Muscle layer of duodenum (tissue), 2 donors: ENCODE measurements around the gene LZTS2.
"Not testable (repeated sequence)": the region's sequence is repeated elsewhere in the genome, so short reads cannot be mapped to it uniquely, and the experiment has no call there.

Source experiments
- H3K27ac ChIP-seq: one replicate; pipeline ENCODE4 v1.7.0; 2013; ENCODE audit warnings: mild to moderate bottlenecking, low read length
- H3K27me3 ChIP-seq: one replicate; pipeline ENCODE4 v1.7.0; 2013; ENCODE audit warnings: low read depth, mild to moderate bottlenecking, control low read depth, low read length
- H3K36me3 ChIP-seq, 2 donors: one replicate each; pipeline ENCODE4 v1.7.0; 2013; ENCODE audit warnings: low read length in 2 of 2, control low read depth in 1 of 2, mild to moderate bottlenecking in 1 of 2; ENCODE audit not compliant: insufficient read depth in 2 of 2, control insufficient read depth in 1 of 2
- H3K4me1 ChIP-seq, 2 donors: one replicate each; pipeline ENCODE4 v1.7.0; 2013; ENCODE audit warnings: low read length in 2 of 2, mild to moderate bottlenecking in 2 of 2, control low read depth in 1 of 2, moderate library complexity in 1 of 2; ENCODE audit not compliant: insufficient read depth in 2 of 2, control insufficient read depth in 1 of 2
- H3K4me3 ChIP-seq, 2 donors: one replicate each; pipeline ENCODE4 v1.7.0; 2013; ENCODE audit warnings: low read length in 2 of 2, low read depth in 1 of 2, mild to moderate bottlenecking in 1 of 2
- H3K9me3 ChIP-seq, 2 donors: one replicate each; pipeline ENCODE4 v1.7.0; 2013; ENCODE audit warnings: low read length in 2 of 2, control low read depth in 1 of 2, mild to moderate bottlenecking in 1 of 2; ENCODE audit not compliant: control insufficient read depth in 1 of 2
- donor health status: healthy.

LZTS2 gene

DNA sequence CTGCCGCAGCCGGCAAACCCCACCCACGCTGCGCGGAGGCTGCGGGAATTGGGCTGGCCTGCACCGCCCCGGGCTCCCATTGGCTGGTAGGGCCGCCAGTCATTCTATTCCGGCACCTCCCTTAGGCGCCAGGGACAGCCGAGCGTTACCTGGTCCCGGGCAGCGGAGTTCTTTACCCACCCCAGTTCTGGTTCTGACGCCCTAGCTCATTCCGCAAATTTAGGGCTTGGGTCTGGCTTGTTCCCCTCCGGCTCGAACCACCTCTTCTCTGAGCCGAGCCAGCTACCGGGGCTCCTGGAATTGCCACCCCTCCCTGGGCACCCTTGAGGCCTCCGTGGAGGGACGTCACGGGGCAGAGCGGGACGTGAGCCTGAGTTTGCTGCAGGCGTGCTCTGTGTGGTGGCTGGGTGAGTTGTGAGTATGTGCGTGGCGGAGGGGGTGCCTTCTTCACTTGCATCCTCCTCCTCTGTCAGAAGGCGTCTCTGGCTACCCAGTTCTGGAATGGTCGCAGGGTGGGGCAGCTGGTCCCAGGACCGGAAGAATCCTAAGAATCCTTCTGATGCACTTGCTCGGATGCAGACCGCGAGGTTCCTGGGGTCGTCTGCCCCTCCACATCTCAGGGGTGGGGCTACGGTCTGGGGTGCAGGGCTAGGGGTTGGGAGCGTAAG, 31.7 kb downstream of the LZTS2 start, which contains the start of the genes PDZD7 and SFXN3:
Gene PDZD7 (minus strand): TSS at position 2 of the 668 bp plus-strand sequence. CDS start 910 bp downstream, outside the sequence.
Gene SFXN3 (plus strand): TSS at position 107 of the 668 bp plus-strand sequence. CDS start 3,461 bp downstream, outside the sequence.
- Histone ChIP-seq H3K27ac (peak within 1 kb of the TSS; percentile 92), H3K27me3 (peaks cover 5% of the 10 kb centered on the region), H3K4me1 (peaks cover 0 to 18% of the 10 kb centered on the region in 2 donors)

GRCh38 chr10:101031796-101032636, 32.4 kb downstream of the LZTS2 start:
- peak overlapping the region; percentile 92 for H3K27ac ChIP-seq
- peak overlapping the region; percentile 85 to 88 for H3K4me3 ChIP-seq
- H3K27me3 ChIP-seq: peaks cover 5% of the 10 kb centered on the region
- no peaks in the 10 kb centered on the region for H3K9me3 ChIP-seq
- peaks cover 23 to 27% of the 10 kb centered on the region in 2 donors for H3K36me3 ChIP-seq
- peaks cover 0 to 18% of the 10 kb centered on the region in 2 donors for H3K4me1 ChIP-seq

More for the DNA sequence above, 31.7 kb downstream of the LZTS2 start, which contains the start of the genes PDZD7 and SFXN3:
- H3K4me3 ChIP-seq: peak within 1 kb of the TSS; percentile 85 to 88
- peaks cover 16 to 20% of the 10 kb centered on the region in 2 donors for H3K36me3 ChIP-seq
- H3K9me3 ChIP-seq: no peaks in the 10 kb centered on the region

DNA sequence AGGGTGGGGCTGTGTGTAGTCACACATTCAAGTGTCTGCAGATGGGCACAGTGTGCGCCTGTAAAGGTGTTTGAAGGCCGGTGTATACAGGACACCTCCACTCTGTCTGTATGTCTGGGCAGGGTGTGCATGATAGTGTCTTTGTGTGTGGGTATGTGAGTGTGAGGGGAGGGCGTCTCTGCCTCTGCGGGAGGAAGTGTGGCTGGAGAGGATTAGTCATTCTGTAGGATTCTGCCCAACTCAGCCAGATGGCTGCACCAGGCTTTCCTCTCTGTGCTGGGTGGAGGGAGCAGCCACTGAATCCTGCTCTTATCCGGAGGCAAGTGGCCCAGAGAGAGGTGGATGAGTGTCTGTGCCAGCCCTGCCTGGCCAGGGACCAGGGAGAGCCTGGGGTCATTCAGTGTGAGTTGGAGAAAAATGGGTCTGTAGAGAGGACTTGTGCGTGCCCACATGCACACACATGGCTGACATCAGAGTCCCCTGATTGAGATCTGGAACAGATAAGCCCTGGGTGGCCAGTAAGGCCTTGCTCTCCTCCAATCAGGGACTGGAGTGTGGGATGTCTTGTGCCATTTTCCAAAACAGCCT, 33.1 kb downstream of the LZTS2 start:
- peak overlapping the region; percentile 92 for H3K27ac ChIP-seq
- H3K4me1 ChIP-seq: peaks cover 0 to 18% of the 10 kb centered on the region in 2 donors
- peak overlapping the region; percentile 85 to 88 for H3K4me3 ChIP-seq
- peaks cover 5% of the 10 kb centered on the region for H3K27me3 ChIP-seq
- H3K9me3 ChIP-seq: no peaks in the 10 kb centered on the region
- H3K36me3 ChIP-seq: peaks cover 30 to 35% of the 10 kb centered on the region in 2 donors

DNA sequence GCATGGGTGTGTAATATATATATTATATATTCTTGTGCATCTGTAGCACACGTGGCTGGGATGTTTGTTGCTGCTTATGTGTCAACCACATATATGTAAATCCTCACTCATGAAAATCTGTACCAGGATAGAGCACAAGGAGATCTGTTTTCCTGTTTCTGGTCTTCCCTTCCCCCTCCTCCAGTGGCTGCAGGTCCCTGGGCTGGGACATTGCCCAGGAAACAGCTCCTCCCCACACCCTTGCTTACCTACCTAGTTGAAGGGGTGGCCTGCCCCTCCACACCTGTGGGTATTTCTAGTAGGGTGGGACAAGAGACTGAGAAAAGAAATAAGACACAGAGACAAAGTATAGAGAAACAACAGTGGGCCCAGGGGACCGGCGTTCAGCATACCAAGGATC, 33.7 kb downstream of the LZTS2 start:
- H3K36me3 ChIP-seq: peaks cover 35 to 40% of the 10 kb centered on the region in 2 donors
- H3K27ac ChIP-seq: peak overlapping the region; percentile 92
- H3K27me3 ChIP-seq: peaks cover 5% of the 10 kb centered on the region
- H3K9me3 ChIP-seq: no peaks in the 10 kb centered on the region
- peak overlapping the region; percentile 85 to 88 for H3K4me3 ChIP-seq
- peaks cover 0 to 18% of the 10 kb centered on the region in 2 donors for H3K4me1 ChIP-seq

DNA sequence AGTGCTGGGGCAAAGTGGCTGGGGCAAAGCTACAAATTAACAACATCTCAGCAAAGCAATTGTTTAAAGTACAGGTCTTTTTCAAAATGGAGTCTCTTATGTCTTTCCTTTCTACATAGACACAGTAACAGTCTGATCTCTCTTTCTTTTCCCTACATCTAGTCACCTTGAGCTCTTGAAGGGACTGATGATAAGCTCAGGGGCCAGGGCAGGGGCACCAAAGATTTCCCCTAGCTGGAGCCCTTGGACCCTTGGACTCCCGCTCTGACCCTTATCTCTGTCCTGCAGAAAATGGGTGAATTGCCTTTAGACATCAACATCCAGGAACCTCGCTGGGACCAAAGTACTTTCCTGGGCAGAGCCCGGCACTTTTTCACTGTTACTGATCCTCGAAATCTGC, 34.8 kb downstream of the LZTS2 start:
- not testable (repeated sequence) for H3K4me3 ChIP-seq

GRCh38 chr10:101035314-101035713, 35.7 kb downstream of the LZTS2 start:
- H3K4me1 ChIP-seq: peaks cover 0 to 16% of the 10 kb centered on the region in 2 donors
- no peak overlapping the region for H3K27ac ChIP-seq
- H3K4me3 ChIP-seq: no peak overlapping the region
- H3K27me3 ChIP-seq: no peaks in the 10 kb centered on the region
- H3K9me3 ChIP-seq: no peaks in the 10 kb centered on the region
- H3K36me3 ChIP-seq: peaks cover 51% of the 10 kb centered on the region in 2 donors

More for the DNA sequence above, 34.8 kb downstream of the LZTS2 start:
- peaks cover 44 to 45% of the 10 kb centered on the region in 2 donors for H3K36me3 ChIP-seq
- not testable (repeated sequence) for H3K27me3 ChIP-seq, H3K9me3 ChIP-seq, H3K27ac ChIP-seq
- peaks cover 0 to 18% of the 10 kb centered on the region in 2 donors for H3K4me1 ChIP-seq

DNA sequence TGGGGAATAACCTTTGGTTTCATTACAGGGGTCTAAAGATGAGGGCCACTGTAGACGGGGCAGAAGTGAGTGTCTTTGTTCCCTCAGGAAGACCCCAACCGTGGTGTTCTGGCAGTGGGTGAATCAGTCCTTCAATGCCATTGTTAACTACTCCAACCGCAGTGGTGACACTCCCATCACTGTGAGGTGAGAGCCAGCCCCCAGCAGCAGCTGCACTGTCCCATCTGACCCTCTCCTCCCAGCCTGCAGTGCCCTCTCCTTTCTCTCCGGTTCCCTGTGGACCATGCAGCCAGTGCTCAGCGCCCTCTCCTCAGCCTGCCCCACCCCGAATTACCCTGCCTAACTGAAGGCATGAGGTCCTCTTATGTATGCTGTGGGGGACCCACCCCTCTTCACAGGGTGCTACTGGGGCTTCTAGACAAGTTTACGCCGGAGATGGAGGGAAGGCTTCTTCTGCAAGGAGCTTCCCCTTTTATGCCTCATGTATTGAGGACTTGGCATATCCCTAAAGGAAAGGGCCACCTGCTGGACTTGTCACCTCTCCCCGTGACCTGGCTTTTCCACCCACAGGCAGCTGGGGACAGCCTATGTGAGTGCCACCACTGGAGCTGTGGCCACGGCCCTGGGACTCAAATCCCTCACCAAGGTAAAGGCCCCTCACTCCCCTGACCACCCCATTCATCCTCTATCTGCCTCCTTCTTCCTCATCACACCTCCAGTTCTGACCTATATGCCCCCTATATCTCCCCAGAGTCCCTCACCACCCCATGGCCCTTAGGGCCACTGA, 36.5 kb downstream of the LZTS2 start:
- Histone ChIP-seq H3K27me3 (no peaks in the 10 kb centered on the region), H3K27ac (no peak overlapping the region), H3K4me1 (peaks cover 0 to 8% of the 10 kb centered on the region in 2 donors), H3K4me3 (no peak overlapping the region), H3K9me3 (no peaks in the 10 kb centered on the region), H3K36me3 (peaks cover 51% of the 10 kb centered on the region in 2 donors)

DNA sequence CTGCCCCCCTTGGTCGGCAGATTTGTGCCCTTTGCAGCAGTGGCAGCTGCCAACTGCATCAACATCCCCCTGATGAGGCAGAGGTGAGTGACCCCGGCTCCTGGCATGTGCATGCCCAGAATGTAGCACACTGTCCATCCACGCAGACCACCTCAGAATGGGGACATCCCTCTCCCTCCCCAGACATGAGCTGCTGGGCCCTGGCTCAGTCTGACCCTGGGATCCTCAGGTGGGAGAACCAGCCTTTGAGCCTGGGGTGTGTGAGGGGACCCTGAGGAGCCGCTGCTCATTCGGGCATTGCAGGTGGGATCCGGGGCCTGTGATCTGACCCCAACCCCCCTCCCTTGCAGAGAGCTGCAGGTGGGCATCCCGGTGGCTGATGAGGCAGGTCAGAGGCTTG, 37.1 kb downstream of the LZTS2 start:
- H3K9me3 ChIP-seq: no peaks in the 10 kb centered on the region
- H3K4me1 ChIP-seq: peaks cover 0 to 13% of the 10 kb centered on the region in 2 donors
- no peak overlapping the region for H3K4me3 ChIP-seq
- H3K27me3 ChIP-seq: no peaks in the 10 kb centered on the region
- H3K27ac ChIP-seq: no peak overlapping the region
- peaks cover 51% of the 10 kb centered on the region in 2 donors for H3K36me3 ChIP-seq

DNA sequence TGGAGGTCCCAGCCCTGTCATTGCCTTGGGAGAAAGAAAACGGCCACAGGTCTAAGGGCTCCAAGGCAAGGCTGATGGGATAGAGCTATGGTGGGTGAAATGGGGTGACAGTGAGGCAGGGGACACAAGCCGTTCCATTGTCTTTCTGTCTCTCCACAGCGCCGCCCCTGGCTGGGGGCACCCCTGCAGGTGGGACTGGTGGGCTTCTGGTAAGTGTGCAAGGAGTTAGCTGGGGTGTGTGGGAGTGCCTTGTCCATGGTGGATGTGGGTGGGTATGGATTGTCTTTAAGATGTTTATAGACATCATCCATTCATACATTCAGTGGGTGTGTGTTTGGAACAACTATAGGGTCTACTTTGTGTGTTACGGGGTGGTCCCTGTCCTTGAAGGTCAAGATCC, 38.9 kb downstream of the LZTS2 start:
- Histone ChIP-seq H3K4me1 (peaks cover 11% of the 10 kb centered on the region in 2 donors), H3K9me3 (no peaks in the 10 kb centered on the region), H3K27me3 (no peaks in the 10 kb centered on the region), H3K27ac (no peak overlapping the region), H3K4me3 (no peak overlapping the region), H3K36me3 (peaks cover 50 to 51% of the 10 kb centered on the region in 2 donors)

DNA sequence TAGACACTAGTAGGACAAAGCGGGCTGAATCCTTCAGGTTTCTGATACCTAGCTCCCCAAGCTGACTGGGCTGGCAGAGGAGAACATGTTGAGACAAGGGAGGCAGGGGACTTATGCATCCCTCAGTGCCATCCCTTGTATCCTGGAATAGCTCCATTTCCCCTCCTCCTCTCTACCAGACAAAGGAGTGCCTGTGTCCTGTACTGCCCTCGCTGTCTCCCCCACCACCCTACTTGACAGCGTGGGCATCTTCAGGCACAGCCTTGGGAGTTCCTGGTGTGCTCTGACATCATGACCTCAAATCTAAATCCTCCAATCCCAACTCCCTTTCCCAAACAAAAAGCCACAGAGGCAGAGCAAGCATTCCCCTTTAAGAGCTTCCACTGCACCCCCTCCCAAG, 40.5 kb downstream of the LZTS2 start:
- H3K27ac ChIP-seq: no peak overlapping the region
- H3K27me3 ChIP-seq: no peaks in the 10 kb centered on the region
- H3K9me3 ChIP-seq: no peaks in the 10 kb centered on the region
- H3K4me3 ChIP-seq: no peak overlapping the region
- peaks cover 46 to 47% of the 10 kb centered on the region in 2 donors for H3K36me3 ChIP-seq
- H3K4me1 ChIP-seq: peaks cover 13% of the 10 kb centered on the region in 2 donors
